PC-3 (cell line): ENCODE results near the gene LRRTM3.

Source experiments
- EZH2phosphoT487 ChIP-seq: fragments of 300-600 bp; sonication (generic); IDR thresholded peaks from 2 replicates; pipeline ENCODE4 v1.6.1; 2018; ENCODE audit warnings: mild to moderate bottlenecking, antibody characterized with exemption, low read length, borderline replicate concordance
- TF ChIP-seq, protein P1 (sequence below): fragments of 300-600 bp; sonication (generic); conservative IDR thresholded peaks from 2 replicates; pipeline ENCODE4 v1.5.1; 2017; ENCODE audit warnings: antibody characterized with exemption, low read depth, mild to moderate bottlenecking, low read length

DNA sequence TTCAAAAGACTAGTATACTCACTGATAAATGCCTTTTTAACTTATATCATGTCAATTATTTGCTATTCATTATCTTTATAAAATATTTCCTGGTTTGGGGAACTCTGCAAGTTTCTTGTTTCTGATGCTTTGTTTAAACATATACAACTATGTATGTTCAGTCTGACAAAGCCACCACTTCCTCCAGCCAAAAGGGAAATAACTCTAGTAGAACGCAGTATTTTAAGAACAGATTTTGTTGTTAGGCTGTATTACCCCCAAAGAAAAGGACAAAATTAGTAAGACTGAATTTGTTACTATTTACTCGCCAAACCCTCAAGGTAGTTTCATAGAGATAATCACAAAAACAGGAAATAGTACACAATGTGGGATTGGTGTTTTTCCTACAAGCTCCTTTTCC lies 78.9 kb downstream of the LRRTM3 start:
- TF ChIP-seq, protein P1, sequence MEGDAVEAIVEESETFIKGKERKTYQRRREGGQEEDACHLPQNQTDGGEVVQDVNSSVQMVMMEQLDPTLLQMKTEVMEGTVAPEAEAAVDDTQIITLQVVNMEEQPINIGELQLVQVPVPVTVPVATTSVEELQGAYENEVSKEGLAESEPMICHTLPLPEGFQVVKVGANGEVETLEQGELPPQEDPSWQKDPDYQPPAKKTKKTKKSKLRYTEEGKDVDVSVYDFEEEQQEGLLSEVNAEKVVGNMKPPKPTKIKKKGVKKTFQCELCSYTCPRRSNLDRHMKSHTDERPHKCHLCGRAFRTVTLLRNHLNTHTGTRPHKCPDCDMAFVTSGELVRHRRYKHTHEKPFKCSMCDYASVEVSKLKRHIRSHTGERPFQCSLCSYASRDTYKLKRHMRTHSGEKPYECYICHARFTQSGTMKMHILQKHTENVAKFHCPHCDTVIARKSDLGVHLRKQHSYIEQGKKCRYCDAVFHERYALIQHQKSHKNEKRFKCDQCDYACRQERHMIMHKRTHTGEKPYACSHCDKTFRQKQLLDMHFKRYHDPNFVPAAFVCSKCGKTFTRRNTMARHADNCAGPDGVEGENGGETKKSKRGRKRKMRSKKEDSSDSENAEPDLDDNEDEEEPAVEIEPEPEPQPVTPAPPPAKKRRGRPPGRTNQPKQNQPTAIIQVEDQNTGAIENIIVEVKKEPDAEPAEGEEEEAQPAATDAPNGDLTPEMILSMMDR = no peak
- TF ChIP-seq EZH2phosphoT487 = no peak
